Heart right ventricle (tissue), 16 donors: ENCODE data around the gene IMPG2. TPM values are rescaled to one million over a fixed set of nuclear protein-coding genes. Genes with fewer than 3 reads are reported as not detected.

Source experiments
- ATAC-seq, 8 donors: fragments of 200-7000 bp; cut with Tn5 transposase; one replicate each; pipeline ENCODE4 v1.9.1; 2020; ENCODE audit warnings: mild to moderate bottlenecking in 8 of 8, moderate library complexity in 8 of 8, moderate number of reproducible peaks in 1 of 8
- DNase-seq, 2 donors: peaks; one replicate each; pipeline ENCODE4 v3.0.0-alpha.2; 2020
- H3K27ac ChIP-seq, 10 donors: fragments of 200-600 bp; sonication (generic) in 2 of 10; one replicate each; pipeline versions ENCODE4 v1.5.0 to v1.8.0; 2020 to 2022; ENCODE audit warnings: mild to moderate bottlenecking in 3 of 10
- H3K27me3 ChIP-seq, 7 donors: fragments of 200-600 bp; one replicate each; pipeline ENCODE4 v1.8.0; 2021 to 2022; ENCODE audit warnings: mild to moderate bottlenecking in 2 of 7
- H3K36me3 ChIP-seq, 9 donors: fragments of 200-600 bp; sonication (generic) in 1 of 9; one replicate each; pipeline versions ENCODE4 v1.5.0 to v1.8.0; 2020 to 2022; ENCODE audit warnings: mild to moderate bottlenecking in 2 of 9
- H3K4me1 ChIP-seq, 9 donors: fragments of 200-600 bp; sonication (generic) in 1 of 9; one replicate each; pipeline versions ENCODE4 v1.5.0 to v1.8.0; 2020 to 2022; ENCODE audit warnings: mild to moderate bottlenecking in 4 of 9
- H3K4me3 ChIP-seq, 10 donors: fragments of 200-600 bp; sonication (generic) in 2 of 10; one replicate each; pipeline versions ENCODE4 v1.5.0 to v1.8.0; 2020 to 2022; ENCODE audit warnings: mild to moderate bottlenecking in 7 of 10, moderate library complexity in 2 of 10
- H3K9me3 ChIP-seq, 11 donors: fragments of 200-600 bp in 10 of 11; sonication (generic) in 2 of 11; one replicate each; pipeline versions ENCODE4 v1.5.0 to v1.8.0; 2013 to 2022; ENCODE audit warnings: mild to moderate bottlenecking in 2 of 11, control low read depth in 1 of 11, moderate library complexity in 1 of 11
- whole genome bisulfite sequencing, 2 donors: extraction: QIAGEN DNeasy Blood & Tissue Kit; methylation state at CpG; one replicate each; pipeline ENCODE4 v1.1.7; 2013; ENCODE audit warnings: inconsistent platforms in 1 of 2; 5-methylcytosine and 5-hydroxymethylcytosine counted together
- intact Hi-C, 10 donors: fragments of 100-400 bp; cut with DNase I; formaldehyde crosslinking; loops; one replicate each; pipeline versions ENCODE4 v1.11.1 to v1.14.2; 2022
- polyA plus RNA-seq, 2 donors: library from polyadenylated mRNA; stranded (reverse); fragments of 200-250 nt; gene quantifications; one replicate each; pipeline ENCODE4 v1.2.3, GENCODE V29; 2013
- total RNA-seq, 10 donors: library from RNA; stranded (reverse); fragmentation: NEBNext Ultra II Directional in 3 of 10; extraction: Animal tissue kit (Norgen Biotek cat#: 25700) in 3 of 10; gene quantifications; one replicate each; pipeline versions ENCODE4 v1.2.1 to v1.2.4, GENCODE V29; 2021 to 2023
- TF ChIP-seq, protein P1 (sequence below), 9 donors: fragments of 200-600 bp; sonication (generic) in 2 of 9; IDR thresholded peaks; one replicate each; pipeline versions ENCODE4 v1.5.0 to v1.8.0; 2021 to 2022; ENCODE audit warnings: antibody characterized with exemption in 9 of 9, mild to moderate bottlenecking in 5 of 9, moderate library complexity in 1 of 9
- donor health status: Arrhythmogenic right ventricular cardiomyopathy.
- donor health status: ischemic (EF 13 %, LVEDD 7.1; RV severe dilation, severe dysfunction).
- donor health status: healthy with polysubstance abuse.
- donor health status: DM: no; HTN: yes; CAD: no.
- donor health status: DM: no; HTN: no; CAD: no.
- donor health status: ischemic (EF 25% LVEDD 6.9; RV normal size, moderate dysfunction).
- donor health status: ischemic (EF 25% LVEDD 5.7; RV mildly dilated, moderate dysfunction).
- donor health status: healthy.
- donor health status: DM: yes; HTN: yes; CAD: no.
- donor health status: Ischemic cardiomyopathy.
- donor health status: ischemic (EF 35%, LVEDD 5.7; RV mildly dilated, moderate dysfunction).
- donor health status: nonischemic (EF 11% LVEDD 7.7; RV severe dilation, severe dysfunction).
- donor health status: DM: yes; HTN: yes; CAD: no.
- donor health status: PGD.
- donor health status: ischemic (EF 29% LVEDD 5.4; RV normal size, mild dysfunction).
- donor health status: nonischemic (EF 23%, LVEDD 6.1; RV moderate dilation, normal function).

IMPG2 gene
- total and polyA plus RNA-seq, 12 donors, result 0.04 to 0.40 (median 0.21) TPM; not detected in 1

- ATAC-seq (no peak), DNase-seq (no peak)
- Histone ChIP-seq H3K27me3 (no peaks in the 10 kb centered on the region), H3K4me1 (no peaks in the 10 kb centered on the region), H3K36me3 (peaks cover 0 to 96% (median 14%) of the 10 kb centered on the region in 9 donors), H3K4me3 (no peak overlapping the region), H3K27ac (no peak overlapping the region), H3K9me3 (no peaks in the 10 kb centered on the region)
- WGBS, 2 donors, result 84 to 85% methylated on average over 7 of the region's 7 CpGs
- TF ChIP-seq, protein P1, sequence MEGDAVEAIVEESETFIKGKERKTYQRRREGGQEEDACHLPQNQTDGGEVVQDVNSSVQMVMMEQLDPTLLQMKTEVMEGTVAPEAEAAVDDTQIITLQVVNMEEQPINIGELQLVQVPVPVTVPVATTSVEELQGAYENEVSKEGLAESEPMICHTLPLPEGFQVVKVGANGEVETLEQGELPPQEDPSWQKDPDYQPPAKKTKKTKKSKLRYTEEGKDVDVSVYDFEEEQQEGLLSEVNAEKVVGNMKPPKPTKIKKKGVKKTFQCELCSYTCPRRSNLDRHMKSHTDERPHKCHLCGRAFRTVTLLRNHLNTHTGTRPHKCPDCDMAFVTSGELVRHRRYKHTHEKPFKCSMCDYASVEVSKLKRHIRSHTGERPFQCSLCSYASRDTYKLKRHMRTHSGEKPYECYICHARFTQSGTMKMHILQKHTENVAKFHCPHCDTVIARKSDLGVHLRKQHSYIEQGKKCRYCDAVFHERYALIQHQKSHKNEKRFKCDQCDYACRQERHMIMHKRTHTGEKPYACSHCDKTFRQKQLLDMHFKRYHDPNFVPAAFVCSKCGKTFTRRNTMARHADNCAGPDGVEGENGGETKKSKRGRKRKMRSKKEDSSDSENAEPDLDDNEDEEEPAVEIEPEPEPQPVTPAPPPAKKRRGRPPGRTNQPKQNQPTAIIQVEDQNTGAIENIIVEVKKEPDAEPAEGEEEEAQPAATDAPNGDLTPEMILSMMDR (IDR thresholded peaks at IDR 0.05), result no peak
- intact Hi-C loops, result no loop called here
Measured at GRCh38 chr3:101333883-101334282, 13.5 kb upstream of the IMPG2 start.

- H3K27me3 ChIP-seq, result no peaks in the 10 kb centered on the region
- TF ChIP-seq, protein P1 (IDR thresholded peaks at IDR 0.05), result no peak
- peaks cover 0 to 98% (median 22%) of the 10 kb centered on the region in 9 donors for H3K36me3 ChIP-seq
- peaks cover 0 to 3% (median 0%) of the 10 kb centered on the region in 9 donors for H3K4me1 ChIP-seq
- peak overlapping the region in 4 of 10 donors; percentile 16 to 28 (median 22) for H3K27ac ChIP-seq
- ATAC-seq, result peak in 5 of 8 donors; percentile 39 to 70 (median 63)
- intact Hi-C loops, result no loop called here
- 65 to 72% methylated on average over 7 of the region's 7 CpGs for WGBS, 2 donors
- no peak overlapping the region for H3K4me3 ChIP-seq
- no peaks in the 10 kb centered on the region for H3K9me3 ChIP-seq
- no peak for DNase-seq
Measured at GRCh38 chr3:101329016-101329673, 8.8 kb upstream of the IMPG2 start.

DNA sequence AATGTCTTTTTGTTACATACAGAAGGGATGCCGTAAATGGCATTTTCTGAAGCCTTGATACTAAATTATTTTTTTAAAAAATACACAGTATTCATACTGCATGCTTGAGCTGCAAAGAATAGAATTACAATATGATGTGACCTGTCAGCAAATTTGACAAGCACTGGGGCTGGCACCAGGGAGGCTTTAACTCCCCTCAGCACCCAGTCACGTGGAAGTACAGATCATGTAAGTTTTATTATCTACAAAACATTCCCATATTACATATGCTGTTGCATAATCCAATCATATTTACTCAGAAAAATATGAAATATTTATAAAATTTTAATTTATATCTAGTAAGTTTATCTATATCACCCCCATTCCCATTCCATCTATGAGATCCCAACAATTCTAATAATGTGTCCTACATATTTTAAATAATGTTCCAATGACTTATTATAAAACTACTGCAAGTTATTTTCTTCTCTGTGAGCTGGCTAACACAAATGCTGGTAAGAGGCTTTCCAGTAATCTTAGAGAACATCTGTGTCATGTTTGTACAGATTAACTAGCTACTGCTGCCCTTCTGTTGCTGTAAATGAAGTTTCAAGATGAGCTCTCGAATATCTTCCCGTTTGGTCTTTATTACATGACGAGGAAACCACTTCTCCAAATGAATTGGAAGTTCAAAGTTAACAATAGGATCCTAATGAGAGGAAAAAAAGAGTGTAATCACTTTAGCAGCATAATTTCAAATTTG is 5.2 kb upstream of the IMPG2 start:
- WGBS, 2 donors, result 74 to 76% methylated on average over 5 of the region's 5 CpGs
- intact Hi-C loops, result no loop called here
- no peaks in the 10 kb centered on the region for H3K9me3 ChIP-seq
- no peak for DNase-seq
- no peak overlapping the region for H3K4me3 ChIP-seq
- H3K27me3 ChIP-seq, result no peaks in the 10 kb centered on the region
- H3K4me1 ChIP-seq, result peaks cover 0 to 3% (median 0%) of the 10 kb centered on the region in 9 donors
- peaks cover 0 to 72% (median 22%) of the 10 kb centered on the region in 9 donors for H3K36me3 ChIP-seq
- ATAC-seq, result no peak
- no peak overlapping the region for H3K27ac ChIP-seq
- TF ChIP-seq, protein P1 (IDR thresholded peaks at IDR 0.05), result no peak

DNA sequence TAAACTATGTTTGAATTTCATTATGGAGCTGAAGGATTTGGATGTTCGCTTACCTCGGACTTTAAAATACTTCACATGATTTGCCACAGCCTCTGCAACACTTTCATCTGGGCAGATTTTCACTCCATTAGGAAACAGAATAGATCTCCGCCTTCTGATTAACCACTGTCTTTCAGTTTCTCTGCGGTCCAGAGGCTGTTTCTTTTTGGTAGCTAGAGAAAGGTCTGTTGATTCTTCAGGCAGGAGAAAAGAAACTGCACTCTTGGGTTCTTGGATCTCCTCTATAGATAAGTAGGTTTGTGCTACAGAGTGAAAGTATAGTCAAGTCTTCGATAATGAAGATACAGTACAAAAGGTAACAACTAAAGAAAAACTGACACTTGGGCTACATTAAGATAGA is 844 bp downstream of the IMPG2 start:
- peaks cover 0 to 14% (median 0%) of the 10 kb centered on the region in 9 donors for H3K36me3 ChIP-seq
- no peaks in the 10 kb centered on the region for H3K27me3 ChIP-seq
- intact Hi-C loops, result no loop called here
- TF ChIP-seq, protein P1 (IDR thresholded peaks at IDR 0.05), result no peak
- H3K27ac ChIP-seq, result no peak overlapping the region
- no peak overlapping the region for H3K4me3 ChIP-seq
- ATAC-seq (no peak), DNase-seq (no peak)
- 76 to 81% methylated on average over 5 of the region's 5 CpGs for WGBS, 2 donors
- no peaks in the 10 kb centered on the region for H3K4me1 ChIP-seq
- no peaks in the 10 kb centered on the region for H3K9me3 ChIP-seq
